Ishikawa (cell line): ENCODE data around the gene PRKCB.

Experiments
- CEBPB ChIP-seq: IDR thresholded peaks from 2 replicates; pipeline ENCODE4 v1.6.1; 2012
- CREB1 ChIP-seq: IDR thresholded peaks from 2 replicates; pipeline ENCODE4 v1.6.1; 2012; ENCODE audit warnings: low read depth
- EGR1 ChIP-seq: IDR thresholded peaks from 2 replicates; pipeline ENCODE4 v1.6.1; 2012
- EP300 ChIP-seq: IDR thresholded peaks from 2 replicates; pipeline ENCODE4 v1.6.1; 2012; ENCODE audit warnings: borderline replicate concordance
- FOXM1 ChIP-seq: IDR thresholded peaks from 2 replicates; pipeline ENCODE4 v1.6.1; 2012; ENCODE audit warnings: low read depth, borderline replicate concordance
- NFIC ChIP-seq: IDR thresholded peaks from 2 replicates; pipeline ENCODE4 v1.6.1; 2012
- RAD21 ChIP-seq: IDR thresholded peaks from 2 replicates; pipeline ENCODE4 v1.6.1; 2012; ENCODE audit warnings: low read depth
- TAF1 ChIP-seq: IDR thresholded peaks from 2 replicates; pipeline ENCODE4 v1.6.1; 2012; ENCODE audit warnings: low read depth, mild to moderate bottlenecking
- TCF12 ChIP-seq: IDR thresholded peaks from 2 replicates; pipeline ENCODE4 v1.6.1; 2012; ENCODE audit warnings: low read depth
- TEAD4 ChIP-seq: IDR thresholded peaks from 2 replicates; pipeline ENCODE4 v1.6.1; 2012
- YY1 ChIP-seq: IDR thresholded peaks from 2 replicates; pipeline ENCODE4 v1.6.1; 2012; ENCODE audit warnings: low read depth
- ZBTB7A ChIP-seq: IDR thresholded peaks from 2 replicates; pipeline ENCODE4 v1.6.1; 2012; ENCODE audit warnings: low read depth
- TF ChIP-seq, protein P1 (sequence below): IDR thresholded peaks from 2 replicates; pipeline ENCODE4 v1.6.1; 2012
- TF ChIP-seq, protein P2 (sequence below): IDR thresholded peaks from 2 replicates; pipeline ENCODE4 v1.6.1; 2012; ENCODE audit warnings: low read depth, mild to moderate bottlenecking
- TF ChIP-seq, protein P3 (sequence below): IDR thresholded peaks from 2 replicates; pipeline ENCODE4 v1.6.1; 2012

The PRKCB gene

DNA sequence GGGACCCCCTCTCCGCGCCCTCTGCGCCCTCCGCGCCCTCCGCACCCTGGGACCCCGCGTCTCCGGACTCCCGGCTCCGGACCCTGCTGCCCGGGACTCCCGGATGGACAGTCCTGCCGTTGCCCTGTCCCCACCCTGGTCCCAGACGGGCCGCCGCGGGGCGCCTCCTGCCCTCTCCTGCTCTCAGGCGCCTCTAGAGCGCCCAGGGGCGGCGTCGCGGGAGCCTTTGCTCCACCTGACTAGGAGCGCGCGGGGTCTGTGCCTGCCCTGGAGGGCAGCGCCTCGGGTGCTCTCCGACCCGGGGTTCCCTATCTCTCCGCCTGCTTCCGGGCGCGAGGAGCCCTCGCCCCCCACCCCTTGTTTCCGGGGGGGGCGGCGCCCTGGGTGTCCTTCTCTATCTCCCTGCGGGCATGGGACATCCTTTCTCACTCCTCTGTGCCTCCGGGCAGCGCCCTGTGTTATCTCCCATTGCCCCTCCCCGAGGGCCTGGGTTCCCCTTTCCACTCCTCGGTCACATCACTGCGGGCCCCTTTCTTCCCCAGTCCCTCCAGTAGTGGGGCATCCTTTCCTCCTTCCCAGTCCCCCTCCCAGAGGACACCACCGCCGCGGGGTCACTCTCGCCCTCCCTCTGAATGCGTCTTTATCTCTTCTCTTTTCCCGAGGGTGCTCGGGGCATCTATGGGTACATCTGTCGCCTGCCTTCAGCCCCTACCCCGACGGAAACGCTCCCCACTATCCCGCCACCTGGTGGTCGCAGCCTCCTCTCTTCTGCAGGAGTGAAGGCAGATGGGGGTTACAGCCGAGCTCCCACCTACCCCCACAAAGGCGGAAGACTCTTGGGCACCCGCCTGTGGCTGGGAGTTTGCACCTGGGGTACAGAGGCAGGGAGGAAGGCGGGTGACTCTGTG lies 875 bp downstream of the PRKCB start:
- TF ChIP-seq CREB1 (no peak), EGR1 (no peak), TAF1 (no peak)
- TF ChIP-seq, protein P1, sequence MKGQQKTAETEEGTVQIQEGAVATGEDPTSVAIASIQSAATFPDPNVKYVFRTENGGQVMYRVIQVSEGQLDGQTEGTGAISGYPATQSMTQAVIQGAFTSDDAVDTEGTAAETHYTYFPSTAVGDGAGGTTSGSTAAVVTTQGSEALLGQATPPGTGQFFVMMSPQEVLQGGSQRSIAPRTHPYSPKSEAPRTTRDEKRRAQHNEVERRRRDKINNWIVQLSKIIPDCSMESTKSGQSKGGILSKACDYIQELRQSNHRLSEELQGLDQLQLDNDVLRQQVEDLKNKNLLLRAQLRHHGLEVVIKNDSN: no peak

DNA sequence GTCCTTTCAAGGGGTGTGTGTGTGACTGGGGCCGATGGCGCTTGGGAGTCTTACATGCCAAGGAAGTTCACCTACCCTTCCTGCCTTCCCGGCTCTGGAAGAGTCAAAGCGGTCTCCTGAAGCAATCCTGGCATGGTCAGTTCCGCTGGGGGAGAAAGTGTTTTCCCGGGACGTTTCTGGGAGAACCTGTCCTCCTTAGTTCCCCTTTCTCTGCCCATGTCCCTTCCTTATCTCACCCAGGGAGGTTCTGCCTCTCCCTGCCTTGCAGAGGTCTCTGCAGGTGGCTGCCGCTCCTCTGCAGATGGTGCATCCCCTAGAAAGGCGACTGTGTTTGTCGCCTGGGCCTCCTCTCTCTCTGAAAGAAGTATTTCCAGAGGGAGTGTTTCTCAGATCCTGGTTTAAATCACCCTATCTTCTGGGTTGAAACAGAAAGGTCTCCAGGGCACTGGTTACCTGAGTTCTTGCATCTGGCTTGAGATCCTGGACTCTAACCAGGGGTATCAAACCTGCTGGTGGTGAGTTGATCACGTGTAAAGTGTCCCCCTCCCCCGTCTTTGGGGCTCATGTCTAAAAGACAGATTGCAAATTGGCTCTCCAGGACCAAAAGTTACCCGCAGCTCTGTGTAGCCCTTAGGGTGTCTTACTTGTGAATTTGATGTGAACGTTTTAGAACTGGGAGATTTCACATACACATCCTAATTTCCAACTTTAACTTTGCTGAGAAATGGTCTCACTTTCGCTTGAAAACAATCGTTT lies 1.9 kb downstream of the PRKCB start:
- TF ChIP-seq FOXM1: no peak
- TF ChIP-seq YY1: no peak
- TF ChIP-seq EP300: no peak
- no peak for TF ChIP-seq NFIC
- TF ChIP-seq TAF1: no peak
- TF ChIP-seq, protein P2, sequence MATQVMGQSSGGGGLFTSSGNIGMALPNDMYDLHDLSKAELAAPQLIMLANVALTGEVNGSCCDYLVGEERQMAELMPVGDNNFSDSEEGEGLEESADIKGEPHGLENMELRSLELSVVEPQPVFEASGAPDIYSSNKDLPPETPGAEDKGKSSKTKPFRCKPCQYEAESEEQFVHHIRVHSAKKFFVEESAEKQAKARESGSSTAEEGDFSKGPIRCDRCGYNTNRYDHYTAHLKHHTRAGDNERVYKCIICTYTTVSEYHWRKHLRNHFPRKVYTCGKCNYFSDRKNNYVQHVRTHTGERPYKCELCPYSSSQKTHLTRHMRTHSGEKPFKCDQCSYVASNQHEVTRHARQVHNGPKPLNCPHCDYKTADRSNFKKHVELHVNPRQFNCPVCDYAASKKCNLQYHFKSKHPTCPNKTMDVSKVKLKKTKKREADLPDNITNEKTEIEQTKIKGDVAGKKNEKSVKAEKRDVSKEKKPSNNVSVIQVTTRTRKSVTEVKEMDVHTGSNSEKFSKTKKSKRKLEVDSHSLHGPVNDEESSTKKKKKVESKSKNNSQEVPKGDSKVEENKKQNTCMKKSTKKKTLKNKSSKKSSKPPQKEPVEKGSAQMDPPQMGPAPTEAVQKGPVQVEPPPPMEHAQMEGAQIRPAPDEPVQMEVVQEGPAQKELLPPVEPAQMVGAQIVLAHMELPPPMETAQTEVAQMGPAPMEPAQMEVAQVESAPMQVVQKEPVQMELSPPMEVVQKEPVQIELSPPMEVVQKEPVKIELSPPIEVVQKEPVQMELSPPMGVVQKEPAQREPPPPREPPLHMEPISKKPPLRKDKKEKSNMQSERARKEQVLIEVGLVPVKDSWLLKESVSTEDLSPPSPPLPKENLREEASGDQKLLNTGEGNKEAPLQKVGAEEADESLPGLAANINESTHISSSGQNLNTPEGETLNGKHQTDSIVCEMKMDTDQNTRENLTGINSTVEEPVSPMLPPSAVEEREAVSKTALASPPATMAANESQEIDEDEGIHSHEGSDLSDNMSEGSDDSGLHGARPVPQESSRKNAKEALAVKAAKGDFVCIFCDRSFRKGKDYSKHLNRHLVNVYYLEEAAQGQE: no peak
- TF ChIP-seq, protein P3, sequence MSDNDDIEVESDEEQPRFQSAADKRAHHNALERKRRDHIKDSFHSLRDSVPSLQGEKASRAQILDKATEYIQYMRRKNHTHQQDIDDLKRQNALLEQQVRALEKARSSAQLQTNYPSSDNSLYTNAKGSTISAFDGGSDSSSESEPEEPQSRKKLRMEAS: no peak
- TF ChIP-seq TEAD4: no peak
- no peak for TF ChIP-seq RAD21
- TF ChIP-seq, protein P1: no peak
- no peak for TF ChIP-seq CEBPB
- no peak for TF ChIP-seq ZBTB7A

DNA sequence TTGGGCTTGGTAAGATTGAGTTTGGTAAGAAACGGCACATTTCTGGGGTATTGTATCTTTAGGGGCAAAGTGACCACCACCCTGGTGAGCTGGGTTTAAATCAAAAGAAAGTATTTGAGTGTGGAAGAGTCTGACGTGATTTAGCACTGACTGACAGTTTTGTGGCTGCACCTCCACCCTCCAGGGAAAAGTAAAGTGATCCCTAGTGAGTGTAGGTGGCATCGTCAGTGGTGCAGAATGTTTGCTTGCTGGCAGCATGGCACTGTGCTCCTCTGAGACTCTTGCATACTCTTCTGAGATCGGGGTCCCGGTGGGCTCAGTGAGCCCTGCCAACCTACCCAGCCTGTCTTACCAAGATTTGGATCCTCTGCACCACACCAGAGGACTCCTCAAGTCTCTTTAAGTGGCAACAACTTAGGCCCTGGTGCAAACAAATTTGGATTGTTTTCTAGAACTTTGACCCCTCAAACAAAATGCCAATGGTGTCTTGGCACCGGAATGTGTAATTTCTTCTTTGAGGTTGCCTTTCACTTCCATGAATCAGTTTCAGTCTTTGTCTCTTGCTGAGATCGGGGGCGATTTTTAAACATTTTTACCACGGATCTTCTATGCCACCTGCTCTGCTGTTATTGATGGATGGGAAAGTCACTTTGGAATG lies 2.8 kb downstream of the PRKCB start:
- no peak for TF ChIP-seq YY1
- no peak for TF ChIP-seq NFIC
- no peak for TF ChIP-seq ZBTB7A
- TF ChIP-seq TCF12: no peak
- no peak for TF ChIP-seq RAD21
- TF ChIP-seq TEAD4: no peak
- TF ChIP-seq, protein P3: no peak
- no peak for TF ChIP-seq CEBPB

DNA sequence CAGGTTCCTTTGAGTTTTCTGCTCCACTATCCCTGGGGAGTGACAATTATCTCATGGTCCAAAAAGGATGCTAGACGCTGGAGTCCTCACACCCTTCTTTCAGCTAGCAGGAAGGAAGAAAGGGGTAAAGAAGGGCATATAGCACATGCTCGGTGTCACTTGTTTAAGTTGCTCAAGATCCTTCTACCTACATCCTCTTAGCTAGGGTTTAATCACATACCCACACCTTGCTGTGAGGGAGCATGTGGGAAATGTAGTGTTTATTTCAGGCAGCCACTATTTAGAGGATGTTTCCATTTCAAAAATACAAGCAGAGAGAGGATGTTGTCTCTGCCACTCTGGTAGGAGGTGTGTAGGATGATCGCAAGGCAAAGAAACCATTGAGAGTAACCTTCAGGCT lies 4.5 kb downstream of the PRKCB start:
- TF ChIP-seq EP300 (no peak), YY1 (no peak), CEBPB (no peak), TAF1 (no peak), EGR1 (no peak), RAD21 (no peak), CREB1 (no peak), TCF12 (no peak), NFIC (no peak), TEAD4 (no peak), FOXM1 (no peak), ZBTB7A (no peak)
- TF ChIP-seq, protein P2: no peak
- TF ChIP-seq, protein P1: no peak
- TF ChIP-seq, protein P3: no peak
